HCT116 (cell line): ENCODE measurements around the gene PIK3CD. TPM values are rescaled to one million over a fixed set of nuclear protein-coding genes. Genes with fewer than 3 reads are reported as not detected.

Experiments used
- ATAC-seq: fragments of 200-7000 bp; cut with Tn5 transposase; 2 replicates; pipeline ENCODE4 v1.9.1; 2020; ENCODE audit warnings: mild to moderate bottlenecking, moderate library complexity
- BruUV-seq: library from RNA; stranded (reverse); fragments of 400-500 nt; replicated peaks from 2 replicates; lab custom pipeline; 2021; lab: Mats Ljungman, UMichigan
- CTCF ChIA-PET: fragments of 300-600 bp; sonication (Branson Sonifier 250); formaldehyde crosslinking; loops from one replicate; lab custom pipeline; 2021; ENCODE audit warnings: antibody characterized with exemption; lab: Charles Lee
- POLR2A ChIA-PET: fragments of 300-600, 350-600 bp; sonication (Branson Sonifier 250); formaldehyde crosslinking; loops from one replicate; lab custom pipeline; 2021; ENCODE audit warnings: antibody characterized with exemption; lab: Charles Lee
- RAD21 ChIA-PET, 2 experiments: fragments of 300-600 bp; sonication (Branson Sonifier 250); formaldehyde crosslinking; loops; one replicate each; lab custom pipeline; 2023; ENCODE audit warnings: low total read pairs in 2 of 2; ENCODE audit not compliant: uncharacterized antibody in 2 of 2, unreplicated experiment in 2 of 2, low non-redundant PET in 1 of 2; lab: Charles Lee
- DNase-seq: peaks from one replicate; pipeline ENCODE4 v3.0.0-alpha.2; 2010; ENCODE audit warnings: low read depth, low spot score
- H2AFZ ChIP-seq: fragments of 200-600 bp; shearing (Covaris generic), sonication (generic); 2 replicates; pipeline ENCODE4 v1.6.1; 2017; ENCODE audit warnings: low read depth, mixed run types, mixed read lengths, antibody characterized with exemption, low read length; ENCODE audit not compliant: poor library complexity, severe bottlenecking
- H3K27ac ChIP-seq: 2 replicates; pipeline ENCODE4 v1.5.1; 2012; ENCODE audit warnings: low read depth, low read length
- H3K27me3 ChIP-seq: fragments of 200-600 bp; sonication (generic); 2 replicates; pipeline ENCODE4 v1.6.1; 2016; ENCODE audit warnings: mixed run types, low read length, mixed read lengths; ENCODE audit not compliant: insufficient read depth
- H3K36me3 ChIP-seq, 2 experiments: fragments of 200-500 bp in 1 of 2; fragments of 200-600 bp in 1 of 2; sonication (Bioruptor generic) in 1 of 2; sonication (generic) in 1 of 2; 2 replicates each; pipeline versions ENCODE4 v1.5.1 to v1.6.1; 2014 to 2016; ENCODE audit warnings: low read length in 2 of 2, inconsistent platforms in 1 of 2, mixed read lengths in 1 of 2, mixed run types in 1 of 2; ENCODE audit not compliant: insufficient read depth in 2 of 2, control insufficient read depth in 1 of 2
- H3K4me1 ChIP-seq, 2 experiments: fragments of 200-600 bp in 1 of 2; sonication (generic) in 1 of 2; 2 replicates each; pipeline versions ENCODE4 v1.5.1 to v1.6.1; 2012 to 2017; ENCODE audit warnings: low read length in 2 of 2, inconsistent platforms in 1 of 2, mild to moderate bottlenecking in 1 of 2, mixed read lengths in 1 of 2, mixed run types in 1 of 2, moderate library complexity in 1 of 2; ENCODE audit not compliant: insufficient read depth in 2 of 2, control insufficient read depth in 1 of 2
- H3K4me2 ChIP-seq: fragments of 200-600 bp; sonication (generic); 2 replicates; pipeline ENCODE4 v1.6.1; 2017; ENCODE audit warnings: mixed run types, low read length, mixed read lengths
- H3K4me3 ChIP-seq, 2 experiments: fragments of 200-600 bp in 1 of 2; sonication (generic) in 1 of 2; replicated peaks in 1 of 2; 2 replicates each; pipeline ENCODE4 v1.5.1; 2011 to 2016; ENCODE audit warnings: low read length in 2 of 2, control low read depth in 1 of 2, low read depth in 1 of 2, mild to moderate bottlenecking in 1 of 2, mixed read lengths in 1 of 2, mixed run types in 1 of 2
- H3K79me2 ChIP-seq: fragments of 200-600 bp; sonication (generic); 2 replicates; pipeline ENCODE4 v1.6.1; 2017; ENCODE audit warnings: mild to moderate bottlenecking, mixed run types, low read length, moderate library complexity, mixed read lengths; ENCODE audit not compliant: insufficient read depth
- H3K9ac ChIP-seq: fragments of 200-600 bp; sonication (generic); 2 replicates; pipeline ENCODE4 v1.6.1; 2016; ENCODE audit warnings: low read length, mixed read lengths
- H3K9me2 ChIP-seq: fragments of 200-600 bp; sonication (generic), shearing (Covaris generic); 2 replicates; pipeline ENCODE4 v1.6.1; 2017; ENCODE audit warnings: mixed run types, mild to moderate bottlenecking, moderate library complexity; ENCODE audit not compliant: insufficient read depth
- H3K9me3 ChIP-seq, 2 experiments: fragments of 200-500 bp in 1 of 2; fragments of 200-600 bp in 1 of 2; sonication (Bioruptor generic) in 1 of 2; sonication (generic) in 1 of 2; 2 replicates each; pipeline ENCODE4 v1.6.1; 2014 to 2017; ENCODE audit warnings: low read length in 2 of 2, mixed read lengths in 2 of 2, inconsistent platforms in 1 of 2, low read depth in 1 of 2, mild to moderate bottlenecking in 1 of 2, mixed run types in 1 of 2, moderate library complexity in 1 of 2; ENCODE audit not compliant: control insufficient read depth in 1 of 2, insufficient read depth in 1 of 2
- H4K20me1 ChIP-seq: fragments of 200-600 bp; sonication (generic), shearing (Covaris generic); 2 replicates; pipeline ENCODE4 v1.6.1; 2017; ENCODE audit warnings: mixed run types, mild to moderate bottlenecking, moderate library complexity; ENCODE audit not compliant: insufficient read depth
- CEBPB ChIP-seq: IDR thresholded peaks from 2 replicates; pipeline ENCODE4 v1.6.1; 2012; ENCODE audit warnings: low read depth
- EGR1 ChIP-seq: IDR thresholded peaks from 2 replicates; pipeline ENCODE4 v1.6.1; 2012; ENCODE audit warnings: low read depth
- EZH2phosphoT487 ChIP-seq: fragments of 200-600 bp; IDR thresholded peaks from 2 replicates; pipeline ENCODE4 v1.6.1; 2018; ENCODE audit warnings: antibody characterized with exemption, borderline replicate concordance
- FOSL1 ChIP-seq: IDR thresholded peaks from 2 replicates; pipeline ENCODE4 v1.6.1; 2012; ENCODE audit warnings: low read depth
- JUND ChIP-seq: IDR thresholded peaks from 2 replicates; pipeline ENCODE4 v1.6.1; 2012
- POLR2A ChIP-seq: IDR thresholded peaks from 2 replicates; pipeline ENCODE4 v1.7.0; 2011; ENCODE audit warnings: borderline replicate concordance; ENCODE audit not compliant: insufficient read depth, insufficient read length; ENCODE audit errors: extremely low read depth
- SRF ChIP-seq: IDR thresholded peaks from 2 replicates; pipeline ENCODE4 v1.6.1; 2012; ENCODE audit warnings: low read depth
- YY1 ChIP-seq: IDR thresholded peaks from 2 replicates; pipeline ENCODE4 v1.6.1; 2011; ENCODE audit warnings: low read length, low read depth, moderate library complexity, mild to moderate bottlenecking; ENCODE audit not compliant: insufficient replicate concordance; ENCODE audit errors: extremely low read depth
- ZBTB33 ChIP-seq: IDR thresholded peaks from 2 replicates; pipeline ENCODE4 v1.6.1; 2011; ENCODE audit warnings: mild to moderate bottlenecking, low read length, moderate library complexity; ENCODE audit not compliant: insufficient replicate concordance; ENCODE audit errors: extremely low read depth
- intact Hi-C: fragments of 100-400 bp; cut with micrococcal nuclease; formaldehyde crosslinking; loops from 2 replicates; pipeline ENCODE4 v1.10.0; 2022
- total RNA-seq: library from RNA; stranded (reverse); gene quantifications from one replicate; pipeline ENCODE4 v1.2.1, GENCODE V29; 2021; ENCODE audit not compliant: unreplicated experiment

The PIK3CD gene
- total RNA-seq, 1 experiment from 2014 or later: 9.2 TPM

GRCh38 chr1:9671377-9672140, 20.0 kb downstream of the PIK3CD start:
- CTCF ChIA-PET: no interaction called here
- H3K9me3 ChIP-seq: no peaks in the 10 kb centered on the region
- intact Hi-C loops: no loop called here
- no TSS peak for BruUV-seq
- peak overlapping the region; percentile 70 for H3K4me2 ChIP-seq
- H3K27ac ChIP-seq: no peak overlapping the region
- POLR2A ChIA-PET: interaction anchor here (0.6 kb wide), 1 partner anchor 16 kb away, joined by 8 read pairs; no protein-coding TSS in a partner anchor
- H3K79me2 ChIP-seq: no peaks in the 10 kb centered on the region
- H3K9me2 ChIP-seq: no peaks in the 10 kb centered on the region
- H3K27me3 ChIP-seq: no peaks in the 10 kb centered on the region
- H2AFZ ChIP-seq: no peak overlapping the region
- ATAC-seq: peak; percentile 90
- RAD21 ChIA-PET: interaction anchor here in 1 of 2 experiments (0.8 kb wide), 1 partner anchor 16 kb away, joined by 6 read pairs; no protein-coding TSS in a partner anchor
- peak; percentile 44 for DNase-seq
- H3K9ac ChIP-seq: peak overlapping the region; percentile 34
- no peaks in the 10 kb centered on the region for H3K36me3 ChIP-seq
- H4K20me1 ChIP-seq: no peaks in the 10 kb centered on the region
- peaks cover 9 to 14% of the 10 kb centered on the region in 2 experiments for H3K4me1 ChIP-seq
- TF ChIP-seq JUND: peak; percentile 49; the same call in 1 of the 2 replicates
- no peak for TF ChIP-seq POLR2A
- no peak for TF ChIP-seq EGR1
- no peak for TF ChIP-seq CEBPB
- peak; percentile 58 for TF ChIP-seq FOSL1
- TF ChIP-seq EZH2phosphoT487: no peak
- no peak for TF ChIP-seq YY1
- TF ChIP-seq SRF: 0 out of 2 replicates have a peak, but pooled peaks have one; percentile 35
- no peak for TF ChIP-seq ZBTB33
- H3K4me3 ChIP-seq: no peak overlapping the region; a peak in 1 of 4 replicates
